Suprapubic skin (tissue), 4 donors: ENCODE results near the gene KRTAP10-7. TPM values are rescaled to one million over a fixed set of nuclear protein-coding genes. Genes with fewer than 3 reads are reported as not detected.
"Not testable (repeated sequence)": the region's sequence is repeated elsewhere in the genome, so short reads cannot be mapped to it uniquely, and the experiment has no call there.

ENCODE experiments used
- DNase-seq, 2 donors: peaks; one replicate each; pipeline ENCODE4 v3.0.0-alpha.2; 2019; ENCODE audit warnings: low spot score in 2 of 2
- H3K27ac ChIP-seq: fragments of 200-600 bp; sonication (generic); one replicate; pipeline ENCODE4 v1.5.1; 2019
- H3K27me3 ChIP-seq: fragments of 200-600 bp; sonication (generic); one replicate; pipeline ENCODE4 v1.5.1; 2019
- H3K36me3 ChIP-seq: fragments of 200-600 bp; sonication (generic); one replicate; pipeline ENCODE4 v1.5.1; 2019
- H3K4me1 ChIP-seq: fragments of 200-600 bp; sonication (generic); one replicate; pipeline ENCODE4 v1.5.1; 2019
- H3K4me3 ChIP-seq: fragments of 200-600 bp; sonication (generic); one replicate; pipeline ENCODE4 v1.5.1; 2019; ENCODE audit warnings: mild to moderate bottlenecking
- H3K9me3 ChIP-seq: fragments of 200-600 bp; sonication (generic); one replicate; pipeline ENCODE4 v1.5.1; 2019
- EP300 ChIP-seq: sonication (generic); formaldehyde crosslinking; IDR thresholded peaks from one replicate; pipeline ENCODE4 v1.6.1; 2017; ENCODE audit warnings: antibody characterized with exemption
- POLR2A ChIP-seq, 2 donors: fragments of 450-650 bp; IDR thresholded peaks; one replicate each; pipeline ENCODE4 v1.6.1; 2017; ENCODE audit warnings: antibody characterized with exemption in 2 of 2, mild to moderate bottlenecking in 2 of 2, moderate library complexity in 2 of 2
- POLR2AphosphoS5 ChIP-seq, 3 donors: sonication (generic); formaldehyde crosslinking; IDR thresholded peaks; one replicate each; pipeline ENCODE4 v1.6.1; 2017; ENCODE audit warnings: antibody characterized with exemption in 3 of 3
- WGBS: methylation state at CpG from one replicate; pipeline ENCODE4 v1.1.5; 2018; 5-methylcytosine and 5-hydroxymethylcytosine counted together
- total RNA-seq, 4 donors: library from RNA; depleted of rRNA; stranded (reverse); fragments of >200 nt; gene quantifications; one replicate each; pipeline ENCODE4 v1.1.0, GENCODE V29; 2016
- TF ChIP-seq, protein P1 (sequence below), 2 donors: fragments of 200-600 bp in 1 of 2; fragments of 450-650 bp in 1 of 2; sonication (generic) in 1 of 2; IDR thresholded peaks; one replicate each; pipeline ENCODE4 v1.5.1; 2016 to 2019; ENCODE audit warnings: antibody characterized with exemption in 2 of 2, mild to moderate bottlenecking in 1 of 2, moderate library complexity in 1 of 2

KRTAP10-7 gene
- total RNA-seq, 4 donors from 2014 or later = 3.7 to 12.9 (median 4.2) TPM; not detected in 1

DNA sequence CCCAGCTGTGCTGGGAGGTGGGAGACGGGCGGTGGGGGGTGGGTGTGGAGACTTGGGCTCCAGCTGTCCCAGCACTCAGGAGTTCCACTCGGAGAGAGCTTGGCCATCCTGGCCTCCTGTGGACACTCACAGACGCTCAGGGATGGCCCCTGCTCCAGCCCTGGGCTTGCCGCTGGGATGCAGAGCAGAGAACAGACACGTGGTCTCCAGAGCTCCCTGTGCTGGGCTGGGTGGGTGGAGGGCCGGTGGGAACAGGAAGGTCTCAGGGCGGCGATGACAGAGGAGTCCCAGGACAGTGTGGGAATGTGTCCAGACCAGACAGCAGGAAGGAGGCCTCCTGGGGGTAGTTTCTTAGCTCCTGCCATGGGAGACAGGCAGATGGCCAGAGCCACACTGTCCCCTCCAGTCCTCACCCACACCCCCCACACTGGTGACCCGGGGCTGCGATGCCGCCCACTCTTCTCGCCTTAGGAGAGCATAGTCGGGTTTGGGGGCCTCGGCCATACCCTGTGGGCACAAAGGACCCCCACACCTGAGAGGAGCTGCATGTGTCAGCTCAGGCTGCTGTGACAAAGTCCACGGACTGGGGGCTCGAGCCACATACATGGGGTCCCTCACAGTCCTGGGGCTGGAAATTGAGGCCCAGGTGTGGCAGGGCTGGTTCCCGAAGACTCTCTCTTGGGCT is 28.5 kb downstream of the KRTAP10-7 start:
- H3K36me3 ChIP-seq = no peaks in the 10 kb centered on the region
- TF ChIP-seq EP300 (no peak), POLR2AphosphoS5 (IDR thresholded peaks at IDR 0.05) (no peak), POLR2A (IDR thresholded peaks at IDR 0.05) (no peak)
- TF ChIP-seq, protein P1, sequence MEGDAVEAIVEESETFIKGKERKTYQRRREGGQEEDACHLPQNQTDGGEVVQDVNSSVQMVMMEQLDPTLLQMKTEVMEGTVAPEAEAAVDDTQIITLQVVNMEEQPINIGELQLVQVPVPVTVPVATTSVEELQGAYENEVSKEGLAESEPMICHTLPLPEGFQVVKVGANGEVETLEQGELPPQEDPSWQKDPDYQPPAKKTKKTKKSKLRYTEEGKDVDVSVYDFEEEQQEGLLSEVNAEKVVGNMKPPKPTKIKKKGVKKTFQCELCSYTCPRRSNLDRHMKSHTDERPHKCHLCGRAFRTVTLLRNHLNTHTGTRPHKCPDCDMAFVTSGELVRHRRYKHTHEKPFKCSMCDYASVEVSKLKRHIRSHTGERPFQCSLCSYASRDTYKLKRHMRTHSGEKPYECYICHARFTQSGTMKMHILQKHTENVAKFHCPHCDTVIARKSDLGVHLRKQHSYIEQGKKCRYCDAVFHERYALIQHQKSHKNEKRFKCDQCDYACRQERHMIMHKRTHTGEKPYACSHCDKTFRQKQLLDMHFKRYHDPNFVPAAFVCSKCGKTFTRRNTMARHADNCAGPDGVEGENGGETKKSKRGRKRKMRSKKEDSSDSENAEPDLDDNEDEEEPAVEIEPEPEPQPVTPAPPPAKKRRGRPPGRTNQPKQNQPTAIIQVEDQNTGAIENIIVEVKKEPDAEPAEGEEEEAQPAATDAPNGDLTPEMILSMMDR (IDR thresholded peaks at IDR 0.05) = no peak
- peaks cover 21% of the 10 kb centered on the region for H3K27me3 ChIP-seq
- H3K27ac ChIP-seq = no peak overlapping the region
- H3K4me1 ChIP-seq = no peaks in the 10 kb centered on the region
- H3K9me3 ChIP-seq = peaks cover 11% of the 10 kb centered on the region
- DNase-seq = no peak
- WGBS = 76% methylated on average over 8 of the region's 18 CpGs
- H3K4me3 ChIP-seq = no peak overlapping the region

DNA sequence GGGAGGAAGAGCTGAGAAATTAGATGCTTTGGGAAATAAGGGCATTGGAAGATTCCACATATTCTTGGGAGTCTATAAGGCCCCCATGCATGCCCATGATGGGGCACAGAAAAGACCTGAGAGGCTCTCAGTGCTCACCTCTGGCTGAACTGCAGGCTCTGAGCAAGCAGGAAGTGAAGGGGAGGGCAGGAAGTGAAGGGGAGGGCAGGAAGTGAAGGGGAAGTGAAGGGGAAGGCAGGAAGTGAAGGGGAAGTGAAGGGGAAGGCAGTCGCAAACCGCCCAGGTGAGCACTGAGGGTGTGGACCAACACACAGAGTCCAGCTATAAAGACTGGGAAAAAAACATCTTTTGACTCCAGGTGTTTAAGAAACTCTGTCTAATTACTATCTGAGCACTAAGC is 30.0 kb downstream of the KRTAP10-7 start:
- H3K9me3 ChIP-seq = peaks cover 9% of the 10 kb centered on the region
- no peak for TF ChIP-seq POLR2AphosphoS5 (IDR thresholded peaks at IDR 0.05)
- TF ChIP-seq, protein P1 (IDR thresholded peaks at IDR 0.05) = no peak
- no peak for TF ChIP-seq POLR2A (IDR thresholded peaks at IDR 0.05)

DNA sequence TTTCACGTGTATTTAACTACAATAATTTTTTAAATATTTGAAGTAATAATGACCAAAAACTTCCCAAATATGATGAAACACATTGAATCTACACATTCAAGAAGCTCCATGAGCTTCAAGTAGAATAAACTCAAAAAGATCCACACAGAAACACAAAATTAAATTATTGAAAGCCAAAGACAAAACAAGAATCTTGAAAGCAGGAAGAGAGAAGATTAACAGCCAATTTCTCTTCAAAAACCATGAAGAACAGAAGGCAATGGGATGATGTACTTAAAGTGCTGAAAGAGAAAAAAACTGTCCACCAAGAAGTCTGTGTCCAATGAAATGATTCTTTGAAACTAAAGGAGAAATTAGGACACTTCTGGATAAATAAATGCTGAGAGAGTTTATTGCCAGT is 31.7 kb downstream of the KRTAP10-7 start:
- TF ChIP-seq EP300 (no peak), POLR2AphosphoS5 (IDR thresholded peaks at IDR 0.05) (no peak), POLR2A (IDR thresholded peaks at IDR 0.05) (no peak)
- TF ChIP-seq, protein P1 (IDR thresholded peaks at IDR 0.05) = no peak
- Histone ChIP-seq H3K4me1 (no peaks in the 10 kb centered on the region), H3K9me3 (peaks cover 9% of the 10 kb centered on the region), H3K4me3 (no peak overlapping the region), H3K36me3 (no peaks in the 10 kb centered on the region), H3K27ac (no peak overlapping the region), H3K27me3 (peaks cover 16% of the 10 kb centered on the region)
- no peak for DNase-seq
- WGBS = 90% methylated on average over 1 of the region's 1 CpG

More for the DNA sequence above, 30.0 kb downstream of the KRTAP10-7 start:
- WGBS = 79% methylated on average over 2 of the region's 2 CpGs
- no peaks in the 10 kb centered on the region for H3K4me1 ChIP-seq
- H3K4me3 ChIP-seq = no peak overlapping the region
- H3K36me3 ChIP-seq = no peaks in the 10 kb centered on the region
- DNase-seq = no peak
- H3K27ac ChIP-seq = no peak overlapping the region
- peaks cover 21% of the 10 kb centered on the region for H3K27me3 ChIP-seq

DNA sequence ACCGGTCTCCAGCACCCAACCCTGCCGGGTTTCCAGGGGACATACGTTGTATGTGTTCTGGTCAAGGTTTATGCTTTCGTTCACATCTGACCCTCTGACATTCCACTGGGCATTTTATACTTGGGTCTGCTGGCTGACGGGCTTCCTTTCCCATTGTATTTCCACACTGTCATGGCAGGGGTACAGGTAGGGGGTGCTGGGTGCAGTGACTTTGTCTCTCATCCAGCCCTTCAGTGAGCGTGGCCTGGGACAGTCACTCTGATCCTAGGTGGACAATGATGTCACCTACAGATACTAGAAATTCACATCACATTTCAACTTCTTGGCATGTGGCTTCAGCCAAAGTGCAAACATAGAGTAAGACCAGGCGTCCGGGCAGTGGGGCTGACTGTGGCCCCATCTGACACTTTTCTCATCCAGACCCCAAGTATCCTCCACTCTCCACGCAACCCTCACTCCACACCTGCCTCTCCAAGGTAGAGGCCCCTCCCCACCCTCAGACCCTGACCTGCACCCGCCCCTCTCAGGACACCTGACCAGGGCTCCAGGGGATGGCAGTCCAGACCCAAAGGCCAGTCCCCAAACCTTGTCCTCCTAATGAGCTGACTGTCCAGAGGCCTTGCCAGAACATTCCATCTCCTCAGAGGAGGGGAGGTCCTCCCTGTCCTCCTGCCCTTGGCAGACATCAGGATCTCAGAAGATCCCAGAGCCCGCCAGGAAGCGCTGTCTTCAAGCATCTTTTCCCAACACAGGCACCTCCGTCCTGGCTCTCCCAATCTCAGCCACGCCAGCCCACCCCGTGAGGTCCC is 36.0 kb downstream of the KRTAP10-7 start:
- TF ChIP-seq EP300 = no peak
- WGBS = 81% methylated on average over 15 of the region's 15 CpGs
- H3K4me1 ChIP-seq = no peaks in the 10 kb centered on the region
- H3K4me3 ChIP-seq = no peak overlapping the region
- H3K9me3 ChIP-seq = peaks cover 4% of the 10 kb centered on the region
- no peaks in the 10 kb centered on the region for H3K36me3 ChIP-seq
- DNase-seq = no peak
- H3K27ac ChIP-seq = no peak overlapping the region
- peaks cover 21% of the 10 kb centered on the region for H3K27me3 ChIP-seq

DNA sequence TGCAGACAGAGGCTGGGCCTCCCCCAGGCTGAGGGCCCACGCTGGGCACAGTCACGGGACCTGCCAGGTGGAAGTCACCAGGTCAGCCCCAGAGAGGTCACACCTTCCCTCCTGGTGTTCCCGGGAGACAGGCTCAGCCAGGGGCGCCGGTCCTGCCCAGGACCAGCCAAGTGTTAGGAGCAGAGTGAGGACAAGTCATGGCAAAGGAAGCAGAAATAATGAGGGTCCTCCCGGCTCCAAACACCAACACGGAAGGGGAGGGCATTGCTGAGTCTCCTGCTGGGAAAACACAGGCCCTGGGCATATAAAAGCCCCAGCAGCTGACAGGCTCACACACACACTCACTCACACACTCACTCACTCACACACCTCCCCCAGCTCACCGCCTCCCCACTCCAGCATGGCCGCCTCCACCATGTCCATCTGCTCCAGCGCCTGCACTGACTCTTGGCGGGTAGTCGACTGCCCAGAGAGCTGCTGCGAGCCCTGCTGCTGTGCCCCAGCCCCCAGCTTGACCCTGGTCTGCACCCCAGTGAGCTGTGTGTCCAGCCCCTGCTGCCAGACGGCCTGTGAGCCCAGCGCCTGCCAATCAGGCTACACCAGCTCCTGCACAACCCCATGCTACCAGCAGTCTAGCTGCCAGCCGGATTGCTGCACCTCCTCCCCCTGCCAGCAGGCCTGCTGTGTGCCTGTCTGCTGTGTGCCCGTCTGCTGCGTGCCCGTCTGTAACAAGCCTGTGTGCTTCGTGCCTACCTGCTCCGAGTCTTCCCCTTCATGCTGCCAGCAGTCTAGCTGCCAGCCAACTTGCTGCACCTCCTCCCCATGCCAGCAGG is 36.8 kb downstream of the KRTAP10-7 start, which contains the start of gene KRTAP10-10:
Gene KRTAP10-10 (plus strand): TSS at position 339 of the 833 bp plus-strand sequence. CDS start 62 bp downstream, at position 401.
- no peaks in the 10 kb centered on the region for H3K4me1 ChIP-seq
- no peaks in the 10 kb centered on the region for H3K36me3 ChIP-seq
- no peak for DNase-seq
- H3K27me3 ChIP-seq = peaks cover 21% of the 10 kb centered on the region
- no peak for TF ChIP-seq POLR2AphosphoS5 (IDR thresholded peaks at IDR 0.05)
- H3K9me3 ChIP-seq = no peaks in the 10 kb centered on the region
- no peak within 1 kb of the TSS for H3K4me3 ChIP-seq
- H3K27ac ChIP-seq = no peak within 1 kb of the TSS
- WGBS = 47% methylated on average over 19 of the region's 21 CpGs

DNA sequence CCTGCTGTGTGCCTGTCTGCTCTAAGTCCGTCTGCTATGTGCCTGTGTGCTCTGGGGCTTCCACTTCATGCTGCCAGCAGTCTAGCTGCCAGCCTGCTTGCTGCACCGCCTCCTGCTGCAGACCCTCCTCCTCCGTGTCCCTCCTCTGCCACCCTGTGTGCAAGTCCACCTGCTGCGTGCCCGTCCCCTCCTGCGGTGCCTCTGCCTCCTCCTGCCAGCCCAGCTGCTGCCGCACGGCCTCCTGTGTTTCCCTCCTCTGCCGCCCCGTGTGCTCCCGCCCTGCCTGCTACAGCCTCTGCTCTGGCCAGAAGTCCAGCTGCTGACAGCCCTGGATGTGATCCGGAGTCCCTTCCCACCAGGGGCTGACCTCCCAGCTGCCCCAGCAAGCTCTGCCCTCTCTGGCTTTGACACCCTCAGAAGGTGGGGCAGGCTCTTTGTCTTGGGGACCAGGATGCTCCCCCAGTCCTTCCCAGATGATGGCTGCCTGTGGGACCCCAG is 37.5 kb downstream of the KRTAP10-7 start:
- not testable (repeated sequence) for H3K4me1 ChIP-seq, H3K27ac ChIP-seq, H3K9me3 ChIP-seq, H3K4me3 ChIP-seq, H3K36me3 ChIP-seq, DNase-seq
- H3K27me3 ChIP-seq = peaks cover 25% of the 10 kb centered on the region
- 87% methylated on average over 10 of the region's 12 CpGs for WGBS

DNA sequence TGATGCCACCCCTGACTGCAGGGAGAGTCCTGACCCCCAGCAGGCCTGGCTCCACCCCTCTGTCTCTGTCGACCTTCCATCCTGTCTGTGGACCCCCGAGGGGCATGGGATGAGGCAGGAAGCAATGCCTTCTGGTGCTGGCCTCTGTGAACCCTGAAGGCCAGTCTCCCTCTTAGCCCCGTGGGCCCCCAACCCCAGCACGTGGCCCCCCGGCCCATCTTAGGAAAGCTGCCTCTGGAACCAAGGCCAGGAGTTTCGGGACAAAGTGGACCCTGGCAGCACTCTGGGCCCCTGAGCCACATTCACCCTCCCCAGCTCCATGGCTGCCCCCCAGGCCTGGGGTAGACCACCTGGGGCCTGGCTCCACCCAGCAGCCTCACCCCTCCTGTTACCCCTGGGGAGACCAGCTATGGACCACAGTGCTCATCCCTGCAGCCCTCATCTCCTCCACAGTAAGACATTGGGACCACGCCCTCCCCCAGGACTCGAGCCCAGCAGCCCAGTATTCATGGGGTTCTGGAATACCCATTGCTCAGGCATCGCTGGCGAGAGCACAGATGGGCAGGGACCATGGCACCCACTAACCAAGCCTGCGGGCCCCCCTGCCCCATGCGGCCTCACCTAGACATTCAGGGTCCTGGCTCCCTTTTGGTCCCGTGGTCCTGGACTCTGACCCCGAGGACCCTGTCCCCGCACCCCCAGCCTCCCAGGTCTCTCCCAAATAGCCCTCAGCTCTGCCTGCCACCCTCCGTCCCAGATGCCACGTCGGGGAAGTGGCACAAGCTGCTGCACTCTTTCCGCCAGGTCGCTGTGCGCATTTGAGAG is 38.3 kb downstream of the KRTAP10-7 start:
- not testable (repeated sequence) for DNase-seq, H3K4me3 ChIP-seq, H3K27ac ChIP-seq, H3K9me3 ChIP-seq, H3K4me1 ChIP-seq, H3K36me3 ChIP-seq
- H3K27me3 ChIP-seq = peaks cover 25% of the 10 kb centered on the region
- WGBS = 95% methylated on average over 10 of the region's 21 CpGs
